8988T (cell line): ENCODE measurements around the gene SPNS2.

Experiments used
- DNase-seq: peaks from one replicate; pipeline ENCODE4 v3.0.0; 2011

The SPNS2 gene

DNA sequence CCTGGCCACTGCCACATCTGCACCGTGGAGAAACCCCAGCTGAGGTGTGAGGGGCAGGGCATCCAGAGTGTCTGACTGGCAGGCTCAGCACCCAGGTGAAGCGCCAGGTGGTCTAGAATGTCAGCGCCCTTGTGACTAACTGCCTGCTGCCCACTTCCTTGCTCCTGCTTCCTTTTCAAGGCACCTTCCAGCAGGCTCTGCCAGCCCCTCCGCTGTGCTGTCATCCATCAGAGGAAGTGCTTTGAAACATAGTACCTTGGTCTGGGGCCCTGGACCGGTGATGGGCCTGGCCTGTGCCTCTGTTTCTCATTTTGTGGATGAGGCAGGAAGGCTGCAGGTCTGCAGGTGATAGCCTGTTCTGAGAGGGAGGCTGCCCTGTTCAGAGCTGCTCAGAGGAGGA is 5.5 kb downstream of the SPNS2 start:
- DNase-seq: no peak

DNA sequence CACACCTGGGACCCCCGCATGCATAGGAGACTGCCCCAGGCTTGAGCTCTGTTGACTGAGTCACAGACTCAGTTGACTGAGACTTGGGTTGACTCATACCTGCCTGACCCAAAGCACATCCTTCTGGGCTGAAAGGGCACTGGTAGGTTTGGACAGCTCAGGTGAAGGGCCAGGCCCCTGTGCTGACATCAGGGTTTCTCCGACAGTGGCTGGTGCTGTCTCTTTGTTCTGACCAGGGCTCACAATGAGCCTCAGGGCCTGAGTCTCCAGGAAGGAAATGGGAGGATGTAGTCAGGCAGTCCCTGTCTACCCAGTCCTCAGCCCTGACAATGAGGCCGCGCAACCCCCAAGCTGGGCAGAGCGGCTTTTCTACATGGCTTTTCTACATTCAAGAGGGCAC is 6.5 kb downstream of the SPNS2 start:
- no peak for DNase-seq

- no peak for DNase-seq
These were observed 7.6 kb downstream of the SPNS2 start for GRCh38 chr17:4506175-4506813.

GRCh38 chr17:4506892-4507291 is 8.2 kb downstream of the SPNS2 start:
- no peak for DNase-seq

- no peak for DNase-seq
These were observed 8.9 kb downstream of the SPNS2 start for GRCh38 chr17:4507361-4508111.

DNA sequence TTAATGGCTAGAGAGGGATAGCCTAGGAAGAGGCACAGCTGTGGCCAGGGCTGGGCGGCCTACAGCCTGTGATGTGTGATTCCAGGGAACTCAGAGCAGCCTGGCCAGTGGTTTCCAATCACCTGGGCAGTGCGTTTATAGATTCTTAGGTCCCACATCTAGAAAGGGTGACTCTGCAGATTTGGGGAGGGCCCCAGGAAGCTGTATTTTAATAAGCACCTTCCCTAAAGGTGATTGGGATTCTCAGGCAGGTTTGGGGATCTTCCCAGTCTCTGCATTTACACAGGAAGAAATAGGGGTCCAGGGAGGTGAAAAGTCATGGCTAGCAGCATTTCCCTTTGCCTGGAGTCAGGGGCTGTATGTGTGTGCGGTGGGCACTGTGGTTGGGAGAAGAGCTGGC is 9.5 kb downstream of the SPNS2 start:
- no peak for DNase-seq

- no peak for DNase-seq
These were observed 10.7 kb downstream of the SPNS2 start for GRCh38 chr17:4509401-4509800.

DNA sequence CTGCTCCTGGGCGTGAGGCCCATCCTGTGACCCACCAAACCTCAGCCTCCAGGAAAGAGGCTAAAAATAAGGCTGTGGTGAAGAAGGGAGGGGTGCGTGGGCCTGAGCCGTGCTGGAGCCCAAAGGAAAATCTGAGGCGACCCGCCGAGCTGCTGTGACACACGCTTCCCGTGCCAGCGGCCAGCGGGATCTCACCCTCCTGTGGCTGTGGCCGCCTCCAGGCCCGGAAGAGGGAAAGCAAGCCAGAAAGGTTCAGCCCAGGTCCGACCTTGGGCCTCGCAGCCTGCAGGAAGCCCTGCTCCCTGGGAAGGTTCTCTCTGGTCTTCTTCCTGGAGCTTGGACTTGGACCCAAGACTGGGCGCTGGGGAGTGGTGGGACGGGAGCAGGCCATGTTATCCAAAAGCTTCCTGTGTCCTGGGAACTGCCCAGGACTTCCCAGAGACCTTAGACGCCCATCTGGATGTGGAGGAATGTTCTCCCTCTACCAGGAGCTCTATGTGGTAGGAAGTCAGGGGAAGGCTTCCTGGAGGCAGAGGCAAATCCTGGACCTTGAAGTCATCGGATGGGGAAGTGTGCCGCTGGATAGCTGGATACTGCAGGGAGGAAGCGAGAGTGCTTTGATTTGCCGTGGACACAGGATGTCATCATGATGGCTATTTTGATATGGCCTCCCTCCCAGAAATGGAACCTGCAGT is 11.4 kb downstream of the SPNS2 start:
- DNase-seq: no peak

- no peak for DNase-seq
These were observed 11.9 kb downstream of the SPNS2 start for GRCh38 chr17:4510618-4510941.

DNA sequence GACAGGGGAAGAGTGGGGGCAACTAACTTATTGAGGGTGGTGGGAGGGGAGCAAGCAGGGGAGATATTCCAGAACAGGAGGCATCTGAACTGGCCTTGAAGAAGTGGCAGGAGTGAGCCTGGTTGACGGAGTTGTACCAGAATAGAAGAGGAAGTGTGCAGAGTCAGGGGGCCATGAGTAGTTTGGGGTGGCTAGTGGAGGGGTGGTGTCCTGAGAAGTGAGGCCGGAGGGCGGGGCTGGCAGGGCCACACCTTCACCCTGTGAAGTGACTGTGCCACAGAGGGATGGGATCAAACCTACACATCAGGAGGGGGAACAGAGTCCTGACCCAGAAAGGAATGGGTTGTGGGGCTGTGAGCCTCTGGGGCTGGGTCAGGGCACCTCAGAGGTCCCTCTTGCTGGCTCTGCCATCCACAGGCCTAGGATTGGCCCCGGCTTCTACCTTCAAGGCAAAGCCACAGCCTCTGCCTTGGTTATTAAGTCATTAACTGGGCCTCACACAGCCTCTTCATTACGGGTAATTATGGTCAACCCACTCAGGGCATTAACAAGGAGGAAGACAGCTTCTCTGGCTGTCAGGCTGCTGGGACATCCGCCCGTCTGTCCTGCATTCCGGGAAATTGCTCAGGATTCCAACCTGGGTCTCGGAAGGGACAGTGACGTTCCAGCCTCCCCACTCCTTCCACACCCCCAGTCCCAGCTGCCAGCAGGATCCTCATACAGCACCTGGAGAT is 12.7 kb downstream of the SPNS2 start:
- no peak for DNase-seq

GRCh38 chr17:4512156-4513112 is 13.8 kb downstream of the SPNS2 start:
- DNase-seq: no peak

- no peak for DNase-seq
These were observed 14.7 kb downstream of the SPNS2 start for GRCh38 chr17:4513113-4514032.

GRCh38 chr17:4514206-4514605 is 15.5 kb downstream of the SPNS2 start:
- no peak for DNase-seq

GRCh38 chr17:4514779-4515178 is 16.1 kb downstream of the SPNS2 start:
- no peak for DNase-seq

GRCh38 chr17:4515501-4515900 is 16.8 kb downstream of the SPNS2 start:
- DNase-seq: no peak

- DNase-seq: no peak
These were observed 18.1 kb downstream of the SPNS2 start for GRCh38 chr17:4516735-4517134.

GRCh38 chr17:4518901-4519300 is 20.2 kb downstream of the SPNS2 start:
- DNase-seq: no peak

- no peak for DNase-seq
These were observed 20.7 kb downstream of the SPNS2 start for GRCh38 chr17:4519361-4519788.

GRCh38 chr17:4520060-4520893 is 21.6 kb downstream of the SPNS2 start:
- no peak for DNase-seq

DNA sequence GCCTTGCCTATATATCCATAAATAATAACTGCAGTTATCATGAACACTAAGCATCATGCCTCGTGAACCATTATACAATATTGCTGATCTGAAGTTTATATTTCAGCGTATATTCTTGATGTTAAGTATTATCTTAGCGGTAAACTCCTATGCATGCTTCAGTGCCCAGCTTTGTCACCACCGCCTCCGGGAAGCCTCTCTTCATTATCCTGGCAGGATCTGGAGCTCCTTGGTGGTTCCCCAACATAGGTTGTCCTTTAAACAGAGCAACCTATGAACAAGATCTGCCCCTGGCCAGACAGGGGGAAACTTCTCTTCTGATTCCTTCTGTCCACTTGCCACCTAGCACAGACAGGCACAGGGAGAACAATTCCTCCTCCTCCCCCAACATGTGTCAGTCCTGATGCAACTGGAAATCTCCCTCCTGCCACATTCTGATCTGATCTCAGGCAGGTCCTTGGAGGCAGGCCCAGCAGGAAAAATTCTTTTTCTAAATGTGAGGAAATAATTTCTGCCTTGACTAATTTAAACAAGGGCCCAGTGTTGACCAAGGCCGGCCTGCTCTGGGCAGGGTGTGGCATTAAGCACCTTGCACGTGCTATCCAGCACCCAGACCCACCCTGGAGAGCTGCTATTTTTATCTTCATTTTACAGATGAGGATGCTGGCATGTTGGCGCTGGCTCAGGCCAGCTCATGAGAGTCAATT is 22.4 kb downstream of the SPNS2 start:
- no peak for DNase-seq
